Activated effector memory CD4-positive, alpha-beta T cell treated with anti-CD3 and anti-CD28 coated beads, Interleukin-2, amount 50 U/mL, for 16 hours (primary cell): ENCODE measurements around the gene LIN7A.
"Not testable (repeated sequence)": the region's sequence is repeated elsewhere in the genome, so short reads cannot be mapped to it uniquely, and the experiment has no call there.

Source experiments
- DNase-seq: peaks from one replicate; pipeline ENCODE4 v3.0.0-alpha.2; 2020

LIN7A gene

GRCh38 chr12:80917651-80918050, 20.1 kb downstream of the LIN7A start:
- DNase-seq, result no peak

- no peak for DNase-seq
Observed at GRCh38 chr12:80912901-80913770, 24.6 kb downstream of the LIN7A start.

GRCh38 chr12:80909370-80909769, 28.4 kb downstream of the LIN7A start:
- DNase-seq, result no peak

GRCh38 chr12:80902711-80903110, 35.0 kb downstream of the LIN7A start:
- no peak for DNase-seq

GRCh38 chr12:80901661-80902060, 36.1 kb downstream of the LIN7A start:
- no peak for DNase-seq

- no peak for DNase-seq
Observed at GRCh38 chr12:80895240-80895639, 42.5 kb downstream of the LIN7A start.

GRCh38 chr12:80894179-80894578, 43.6 kb downstream of the LIN7A start:
- no peak for DNase-seq

GRCh38 chr12:80892597-80893445, 44.9 kb downstream of the LIN7A start:
- no peak for DNase-seq

GRCh38 chr12:80884651-80885050, 53.1 kb downstream of the LIN7A start:
- DNase-seq, result no peak

GRCh38 chr12:80881106-80881505, 56.6 kb downstream of the LIN7A start:
- DNase-seq, result no peak

GRCh38 chr12:80878452-80878851, 59.3 kb downstream of the LIN7A start:
- DNase-seq, result not testable (repeated sequence)

- DNase-seq, result no peak
Observed at GRCh38 chr12:80877721-80878265, 59.9 kb downstream of the LIN7A start.

- no peak for DNase-seq
Observed at GRCh38 chr12:80872053-80872452, 65.7 kb downstream of the LIN7A start.

GRCh38 chr12:80869264-80869663, 68.5 kb downstream of the LIN7A start:
- DNase-seq, result no peak

GRCh38 chr12:80868576-80868975, 69.2 kb downstream of the LIN7A start:
- no peak for DNase-seq

- DNase-seq, result no peak
Observed at GRCh38 chr12:80867941-80868340, 69.8 kb downstream of the LIN7A start.

GRCh38 chr12:80864046-80864735, 73.5 kb downstream of the LIN7A start:
- no peak for DNase-seq

GRCh38 chr12:80862531-80862930, 75.2 kb downstream of the LIN7A start:
- DNase-seq, result no peak

- DNase-seq, result no peak
Observed at GRCh38 chr12:80861641-80862378, 75.9 kb downstream of the LIN7A start.

- DNase-seq, result no peak
Observed at GRCh38 chr12:80860928-80861327, 76.8 kb downstream of the LIN7A start.

- DNase-seq, result no peak
Observed at GRCh38 chr12:80860206-80860605, 77.5 kb downstream of the LIN7A start.

- no peak for DNase-seq
Observed at GRCh38 chr12:80858356-80858755, 79.4 kb downstream of the LIN7A start.
